ENCODE results near the gene BRS3.

- TF ChIP-seq CTCF (IDR thresholded peaks at IDR 0.05 in 2 of 3, conservative IDR thresholded peaks at IDR 0.05 in 1 of 3; ENCODE audit: control insufficient read depth in 2 of 3, extremely low read depth in 1 of 3, insufficient read depth in 1 of 3, low read depth in 3 of 3, low read length in 3 of 3) = no peak
- TF ChIP-seq PBX3 (IDR thresholded peaks at IDR 0.05; ENCODE audit: insufficient replicate concordance, low read depth, low read length) = no peak
- TF ChIP-seq POLR2AphosphoS5 (IDR thresholded peaks at IDR 0.05; ENCODE audit: low read length) = no peak
- TF ChIP-seq POLR2A (IDR thresholded peaks at IDR 0.05; ENCODE audit: low read depth, low read length) = no peak
These were observed 49.6 kb upstream of the BRS3 start for GRCh38 chrX:136438192-136438591.

Data from GM12878 (cell line).